GM19452 (cell line): ENCODE results near the gene EPHA3.
"Not testable (repeated sequence)": the region's sequence is repeated elsewhere in the genome, so short reads cannot be mapped to it uniquely, and the experiment has no call there.

Experiments used
- ATAC-seq: cut with Tn5 transposase; IDR thresholded peaks from one replicate; pipeline ENCODE4 v1.9.1; 2021; ENCODE audit not compliant: unreplicated experiment

EPHA3 gene

DNA sequence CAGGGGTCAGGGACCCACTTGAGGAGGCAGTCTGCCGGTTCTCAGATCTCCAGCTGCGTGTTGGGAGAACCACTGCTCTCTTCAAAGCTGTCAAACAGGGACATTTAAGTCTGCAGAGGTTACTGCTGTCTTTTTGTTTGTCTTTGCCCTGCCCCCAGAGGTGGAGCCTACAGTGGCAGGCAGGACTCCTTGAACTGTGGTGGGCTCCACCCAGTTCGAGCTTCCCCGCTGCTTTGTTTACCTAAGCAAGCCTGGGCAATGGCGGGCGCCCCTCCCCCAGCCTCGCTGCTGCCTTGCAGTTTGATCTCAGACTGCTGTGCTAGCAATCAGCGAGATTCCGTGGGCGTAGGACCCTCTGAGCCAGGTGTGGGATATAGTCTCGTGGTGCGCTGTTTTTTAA lies 243.5 kb downstream of the EPHA3 start:
- not testable (repeated sequence) for ATAC-seq

DNA sequence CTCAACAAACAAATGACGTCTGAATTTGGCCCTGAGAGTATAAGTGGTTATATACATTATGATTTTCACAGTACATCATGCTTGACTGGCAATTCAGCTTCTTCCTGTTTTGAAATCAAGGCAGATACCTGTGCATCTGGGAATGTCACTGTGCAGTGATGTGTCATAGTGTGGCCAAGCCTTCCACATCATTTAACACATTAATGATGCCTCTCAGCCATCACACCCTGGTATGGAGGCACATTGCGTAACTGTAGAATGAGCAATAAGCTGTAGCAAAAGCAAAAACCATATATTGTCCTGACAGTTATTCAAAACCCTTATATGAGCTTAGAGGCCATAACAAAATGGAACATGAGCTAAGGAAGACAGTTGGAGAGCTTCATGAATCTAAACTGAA lies 246.0 kb downstream of the EPHA3 start:
- ATAC-seq = no peak

DNA sequence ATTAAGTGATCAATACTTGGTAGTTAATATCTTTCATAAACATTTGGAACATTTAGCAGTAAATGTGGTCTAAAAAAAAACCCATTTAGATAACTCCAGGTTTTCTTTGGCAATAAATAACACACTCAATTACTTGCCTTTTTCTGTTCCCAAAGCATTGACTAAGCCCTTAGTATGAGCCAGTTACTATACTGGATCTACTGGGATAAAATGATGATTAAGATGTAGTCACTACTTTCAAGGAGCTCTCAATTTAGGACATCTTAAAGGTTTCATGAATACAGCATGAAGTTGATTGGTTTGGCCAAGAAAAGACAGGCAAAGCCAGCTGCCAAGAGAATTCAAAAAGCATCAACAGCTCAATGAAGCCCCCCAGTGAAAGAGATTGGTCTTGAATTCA lies 250.9 kb downstream of the EPHA3 start:
- ATAC-seq = no peak

DNA sequence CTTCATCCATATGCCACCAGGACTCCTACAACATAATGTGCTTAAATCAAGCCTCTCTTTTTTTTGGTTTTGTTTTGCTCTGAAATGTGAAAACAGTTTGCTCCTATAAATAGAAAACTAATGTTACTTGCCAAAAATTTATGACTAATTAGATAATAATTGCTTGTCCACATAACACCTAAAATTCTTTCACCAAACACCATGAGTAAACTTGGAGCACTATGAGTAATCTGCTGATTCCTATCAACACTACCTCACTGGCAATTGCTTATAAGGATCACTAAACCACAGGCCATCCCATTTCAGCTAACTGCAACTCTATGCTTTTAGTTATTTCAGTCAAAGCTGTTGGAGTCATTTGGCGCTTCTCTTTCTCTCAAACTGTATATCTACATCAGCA lies 252.7 kb downstream of the EPHA3 start:
- no peak for ATAC-seq

DNA sequence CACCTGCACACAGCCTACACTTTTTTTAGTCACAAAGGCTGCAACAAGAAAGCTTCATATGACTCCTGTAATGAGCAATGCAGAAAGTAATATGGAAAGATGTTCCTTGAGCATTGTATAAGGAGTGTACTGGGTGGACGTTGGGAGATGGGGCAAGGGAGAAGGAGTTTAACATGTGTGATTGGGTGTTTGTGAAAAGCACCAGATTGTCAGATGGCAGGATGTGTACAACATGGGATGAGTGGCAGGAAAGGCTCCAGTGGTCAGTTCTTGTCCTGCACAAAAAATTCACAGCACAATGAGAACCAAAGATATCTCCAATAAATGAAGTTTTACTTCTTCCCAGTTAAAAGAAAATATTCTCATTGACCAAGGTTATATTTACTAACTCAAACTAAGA lies 255.1 kb downstream of the EPHA3 start:
- no peak for ATAC-seq

DNA sequence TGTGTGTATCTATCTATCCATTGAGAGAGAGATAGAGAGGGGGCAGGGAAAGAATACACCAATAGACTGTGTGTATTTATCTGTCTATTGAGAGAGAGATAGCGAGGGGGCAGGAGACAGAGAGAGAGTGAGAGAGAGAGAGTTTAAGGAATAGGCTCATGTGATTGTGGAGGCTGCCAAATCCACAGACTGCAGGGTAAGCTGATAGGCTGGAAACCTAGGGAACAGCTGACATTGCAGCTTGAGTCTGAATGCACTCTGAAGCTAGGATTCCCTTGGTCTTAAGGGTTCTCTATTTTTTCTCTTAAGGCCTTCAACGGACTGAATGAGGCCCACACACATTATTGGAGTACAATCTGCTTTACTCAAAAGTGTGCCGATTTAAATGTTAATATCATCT lies 255.8 kb downstream of the EPHA3 start:
- no peak for ATAC-seq

DNA sequence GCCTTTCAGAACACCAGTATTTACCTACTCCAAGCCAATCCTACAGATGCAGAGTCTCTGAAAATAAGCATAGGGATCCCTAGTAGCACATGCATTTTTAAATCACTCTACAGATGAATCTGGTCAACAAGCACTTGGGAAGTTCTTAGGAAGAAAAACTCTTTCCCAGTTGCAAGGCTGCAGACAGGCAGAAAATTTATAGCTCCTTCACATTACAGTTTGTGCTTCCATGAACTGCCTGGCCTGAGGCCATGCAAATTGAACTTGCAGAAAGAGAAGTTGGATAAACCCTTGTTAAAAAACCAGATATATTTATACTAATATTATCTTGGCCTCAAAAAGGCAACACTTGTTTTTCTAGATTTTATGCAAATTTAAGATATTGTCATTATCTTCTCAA lies 256.9 kb downstream of the EPHA3 start:
- ATAC-seq = no peak

DNA sequence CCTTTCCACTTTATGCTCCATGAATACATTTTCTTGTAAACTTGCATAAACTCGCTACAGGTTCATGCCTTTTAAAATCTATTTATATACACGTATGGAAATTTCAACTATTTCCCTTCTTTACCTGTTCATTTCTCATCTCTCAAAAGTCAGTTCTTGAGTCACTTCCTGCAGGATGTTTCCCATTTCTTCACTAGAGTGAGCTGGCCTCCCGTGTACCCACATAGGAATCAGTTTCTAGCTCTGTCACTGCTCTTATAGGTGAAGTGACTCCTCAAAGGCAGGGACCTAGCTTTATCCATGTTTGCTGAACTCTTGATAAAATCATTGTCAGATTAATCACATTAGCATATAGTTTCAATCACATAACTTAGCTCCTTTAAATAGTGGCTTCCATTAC lies 259.7 kb downstream of the EPHA3 start:
- ATAC-seq = no peak

DNA sequence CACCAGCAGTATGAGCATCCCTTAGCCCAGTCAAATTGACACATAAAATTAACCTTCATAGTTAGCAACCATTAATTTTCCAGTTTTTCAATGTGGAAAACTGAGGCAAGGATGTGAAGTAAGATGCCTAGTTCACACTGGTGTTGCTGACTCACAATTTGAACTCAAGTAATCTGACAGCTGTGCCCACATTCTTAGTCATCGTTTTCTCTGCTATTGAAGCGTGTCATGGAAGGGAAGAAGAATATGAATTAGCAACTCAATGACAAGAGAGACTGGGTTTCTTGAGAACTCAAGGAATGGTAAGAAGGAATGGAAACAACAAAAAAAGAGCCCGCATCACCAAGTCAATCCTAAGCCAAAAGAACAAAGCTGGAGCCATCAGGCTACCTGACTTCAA lies 261.4 kb downstream of the EPHA3 start:
- ATAC-seq = no peak

DNA sequence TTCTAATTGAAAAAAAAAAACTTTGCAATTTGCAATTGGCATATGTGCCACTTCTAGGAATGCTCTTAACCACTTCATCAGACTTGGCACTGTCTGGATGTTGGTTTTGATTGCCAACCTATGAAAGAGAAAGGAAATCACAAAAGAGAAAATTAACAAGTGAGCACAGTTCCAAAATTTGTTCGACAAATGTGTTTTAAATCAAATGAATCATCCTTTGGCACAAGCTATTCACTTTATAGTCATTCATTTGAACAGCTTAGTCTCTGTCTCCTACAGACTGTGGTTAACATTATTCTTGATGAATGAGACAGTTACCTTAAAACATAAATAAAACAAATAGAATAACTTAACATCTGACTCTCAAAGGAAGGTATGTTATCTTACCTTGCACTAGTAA lies 265.0 kb downstream of the EPHA3 start:
- no peak for ATAC-seq

DNA sequence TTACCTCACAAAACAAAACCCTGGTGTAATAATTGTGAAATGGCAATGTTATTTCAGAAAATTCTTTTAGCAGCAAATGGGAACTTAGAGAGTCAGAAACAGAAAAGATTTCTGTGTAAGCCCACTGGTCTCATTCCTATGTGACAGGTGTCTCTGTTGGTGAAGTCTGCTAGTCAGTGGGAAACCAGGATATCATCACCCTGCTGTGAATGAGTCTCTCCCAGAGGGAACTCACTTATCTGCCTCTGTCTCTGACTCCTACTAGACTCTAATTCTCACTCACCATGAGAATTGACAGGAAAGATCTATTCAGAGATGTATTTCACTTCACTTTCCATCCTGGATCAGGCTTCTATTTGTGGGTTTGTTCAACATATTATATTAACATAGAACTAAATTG lies 266.0 kb downstream of the EPHA3 start:
- no peak for ATAC-seq

DNA sequence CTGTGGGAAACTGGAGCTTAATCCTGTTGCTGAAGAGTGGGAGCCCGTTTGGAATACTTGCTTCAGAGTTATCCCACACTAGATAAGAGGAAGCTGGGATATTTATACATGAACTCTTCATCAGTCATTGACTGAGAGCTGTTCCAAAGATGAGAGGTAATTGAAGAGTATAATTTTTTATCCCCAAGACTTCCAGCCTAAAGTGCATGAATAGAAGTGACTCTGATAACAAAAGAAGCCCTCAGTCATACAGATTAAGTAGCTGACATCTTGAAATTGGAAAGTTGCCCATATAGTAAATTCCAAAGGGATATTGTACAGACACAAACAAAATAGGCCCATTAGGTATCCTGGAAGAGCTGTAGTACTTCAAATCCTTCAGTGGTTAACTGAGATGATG lies 268.0 kb downstream of the EPHA3 start:
- no peak for ATAC-seq

DNA sequence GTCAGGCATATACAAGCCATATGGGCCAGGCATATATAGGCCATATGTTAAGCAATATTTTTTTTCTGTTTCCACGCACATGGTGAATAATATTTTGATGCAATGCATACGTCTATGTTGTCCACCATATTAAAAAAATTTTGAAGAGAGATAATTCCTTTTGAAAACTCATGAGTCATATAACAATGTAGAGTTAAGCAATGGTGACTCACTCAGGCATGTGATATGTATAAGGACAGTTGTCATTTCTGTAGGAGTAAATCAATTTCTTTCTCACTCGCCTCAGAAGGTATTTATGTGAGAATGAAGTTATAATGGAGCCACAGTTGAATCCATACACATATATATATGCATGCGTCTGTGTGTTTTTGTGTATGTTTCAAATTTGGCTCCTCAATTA lies 272.6 kb downstream of the EPHA3 start:
- no peak for ATAC-seq

DNA sequence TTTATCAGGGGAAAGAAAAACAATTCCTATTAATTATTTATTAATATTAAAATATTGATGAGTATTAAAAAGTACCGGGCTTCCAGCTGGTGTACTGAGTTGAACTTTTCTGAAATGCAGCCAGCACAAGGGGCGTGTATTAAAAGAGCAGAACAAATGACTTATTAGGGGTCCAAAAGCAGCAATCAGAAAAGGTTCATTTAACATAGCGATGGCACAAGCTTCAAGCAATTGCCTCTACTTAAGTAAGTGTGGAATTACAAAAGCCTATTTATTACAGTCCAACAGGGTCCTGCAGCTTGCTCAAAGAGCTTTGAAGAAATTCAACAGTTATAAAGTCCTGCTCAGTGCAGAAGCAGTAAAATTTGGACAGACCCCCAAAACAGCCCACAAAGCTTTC lies 285.6 kb downstream of the EPHA3 start:
- ATAC-seq = no peak

DNA sequence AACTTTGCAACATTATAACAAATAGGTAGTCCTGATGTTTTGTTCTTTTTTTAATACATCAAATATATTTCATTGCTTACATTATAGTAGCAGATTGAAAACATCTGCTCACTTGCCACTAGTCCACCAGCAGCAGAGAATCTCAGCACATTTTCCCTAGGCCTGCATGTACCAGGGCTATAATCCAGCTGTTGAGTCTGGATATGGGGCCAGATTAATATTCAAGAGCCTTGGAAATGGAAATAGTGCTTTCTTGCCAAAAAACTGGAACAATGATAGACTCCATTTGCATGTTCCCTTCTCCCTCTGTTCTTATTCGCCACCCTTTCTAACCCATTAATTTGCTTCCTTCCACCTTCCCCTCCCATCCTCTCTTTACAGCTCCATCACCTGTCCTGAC lies 288.0 kb downstream of the EPHA3 start:
- ATAC-seq = no peak

DNA sequence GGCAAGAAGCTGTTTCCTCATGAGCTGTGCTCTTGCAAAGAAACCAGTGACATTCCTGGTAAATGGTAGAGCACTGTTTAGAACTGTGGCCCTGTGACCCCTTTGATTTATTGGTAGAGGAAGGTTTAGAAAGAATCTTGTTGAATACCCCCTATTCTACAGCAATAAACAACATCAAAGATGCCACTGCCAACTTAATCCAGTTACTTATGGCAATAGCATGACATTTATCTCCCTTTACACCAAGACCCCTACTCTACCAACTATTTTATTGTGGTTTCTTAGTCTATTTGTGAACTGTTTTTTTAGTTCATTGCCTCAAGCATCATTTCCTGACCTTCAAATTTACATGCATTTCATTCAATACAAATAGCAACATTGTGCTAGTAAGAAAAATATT lies 288.6 kb downstream of the EPHA3 start:
- ATAC-seq = no peak

DNA sequence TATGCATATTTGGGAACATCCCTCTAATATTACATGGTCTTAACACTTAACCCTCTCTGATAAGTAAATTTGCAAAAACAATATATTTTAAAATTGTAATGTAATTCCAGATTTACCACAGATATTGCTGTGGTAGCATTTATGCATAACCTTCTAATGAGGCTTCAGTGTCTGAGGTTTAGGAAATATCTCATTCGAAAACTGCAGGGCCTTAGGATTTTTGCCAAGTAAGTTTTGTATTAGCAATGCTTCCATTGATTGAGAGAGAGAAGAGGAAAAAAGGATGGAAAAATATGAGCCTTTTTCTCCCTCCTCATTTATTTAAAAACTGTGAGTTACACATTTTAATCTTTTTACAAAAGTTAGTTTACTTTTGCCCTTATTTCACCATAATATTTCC lies 294.6 kb downstream of the EPHA3 start:
- ATAC-seq = no peak

DNA sequence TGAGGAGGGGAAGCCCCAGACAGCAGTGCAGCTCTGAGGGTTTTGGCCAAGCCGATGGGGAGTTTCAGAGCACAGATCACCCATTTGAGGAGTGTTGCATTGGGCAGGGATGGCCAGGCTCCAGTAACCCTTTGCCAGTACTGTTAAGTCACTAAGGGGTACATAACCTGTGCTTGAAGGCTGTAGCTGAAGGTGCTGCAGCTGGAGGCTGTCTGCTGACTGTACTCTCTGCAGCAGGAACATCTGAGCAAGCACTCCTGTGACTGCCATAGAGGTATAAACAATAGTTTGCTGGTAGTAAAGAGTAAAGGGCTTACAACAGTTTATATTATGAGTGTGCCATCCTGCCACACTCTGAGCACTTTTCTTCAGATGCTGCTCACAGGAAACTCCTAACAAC lies 297.8 kb downstream of the EPHA3 start:
- ATAC-seq = no peak

DNA sequence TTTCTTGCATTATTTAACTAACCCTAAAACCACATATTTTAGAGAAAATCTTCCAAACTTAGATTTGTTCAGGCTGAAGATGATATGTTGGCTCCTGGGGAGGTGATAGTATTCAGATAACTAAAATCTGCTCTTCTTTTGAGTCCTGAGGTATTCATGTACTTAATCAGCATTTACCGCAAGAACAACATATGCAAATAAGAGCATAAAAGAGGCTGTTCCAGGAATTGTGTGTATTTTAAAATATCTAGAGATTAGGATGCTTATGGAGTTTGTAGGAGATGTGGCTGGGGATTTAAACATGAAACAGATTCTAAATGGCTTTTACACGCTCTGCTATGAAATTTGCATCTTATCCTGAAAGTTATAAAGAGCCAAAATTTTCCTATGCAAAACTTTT lies 298.2 kb downstream of the EPHA3 start:
- no peak for ATAC-seq

DNA sequence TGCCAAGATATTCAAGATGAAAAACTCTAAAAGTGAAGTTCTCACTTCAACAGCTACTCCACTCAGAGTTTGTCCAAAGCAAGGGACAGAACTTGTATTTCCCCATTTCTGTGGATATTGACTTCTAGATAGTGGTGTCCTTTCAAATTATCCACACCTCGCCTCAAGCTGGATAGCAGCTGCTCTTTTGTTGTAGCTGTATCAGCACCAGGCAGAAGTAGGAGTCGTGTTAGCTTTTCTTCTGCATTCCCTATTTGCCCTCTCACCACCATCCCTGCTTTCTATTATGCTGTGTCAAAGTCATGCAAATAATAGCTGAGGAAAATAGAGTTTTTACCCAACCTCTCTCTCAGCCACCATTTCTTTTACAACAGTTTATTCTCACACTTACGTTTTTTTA lies 303.8 kb downstream of the EPHA3 start:
- ATAC-seq = no peak

DNA sequence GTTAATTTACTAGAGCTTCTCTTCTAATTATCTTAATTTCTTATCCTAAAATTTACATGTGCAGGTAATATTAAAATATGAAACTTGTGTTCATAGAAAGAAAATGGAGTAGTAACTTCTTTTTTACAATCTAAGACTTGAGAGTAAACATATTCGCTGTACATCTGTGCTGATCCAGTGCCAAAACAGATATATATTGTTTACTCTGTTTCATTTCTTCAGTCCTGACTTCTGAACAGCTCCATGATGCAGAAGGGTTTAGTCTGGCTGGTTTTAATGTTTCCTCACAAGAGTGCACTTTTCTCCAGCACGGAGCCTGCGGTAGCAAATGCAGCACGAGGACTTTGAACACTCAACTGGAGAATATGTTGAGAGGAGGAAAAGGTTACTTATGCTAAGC lies 306.8 kb downstream of the EPHA3 start:
- no peak for ATAC-seq

DNA sequence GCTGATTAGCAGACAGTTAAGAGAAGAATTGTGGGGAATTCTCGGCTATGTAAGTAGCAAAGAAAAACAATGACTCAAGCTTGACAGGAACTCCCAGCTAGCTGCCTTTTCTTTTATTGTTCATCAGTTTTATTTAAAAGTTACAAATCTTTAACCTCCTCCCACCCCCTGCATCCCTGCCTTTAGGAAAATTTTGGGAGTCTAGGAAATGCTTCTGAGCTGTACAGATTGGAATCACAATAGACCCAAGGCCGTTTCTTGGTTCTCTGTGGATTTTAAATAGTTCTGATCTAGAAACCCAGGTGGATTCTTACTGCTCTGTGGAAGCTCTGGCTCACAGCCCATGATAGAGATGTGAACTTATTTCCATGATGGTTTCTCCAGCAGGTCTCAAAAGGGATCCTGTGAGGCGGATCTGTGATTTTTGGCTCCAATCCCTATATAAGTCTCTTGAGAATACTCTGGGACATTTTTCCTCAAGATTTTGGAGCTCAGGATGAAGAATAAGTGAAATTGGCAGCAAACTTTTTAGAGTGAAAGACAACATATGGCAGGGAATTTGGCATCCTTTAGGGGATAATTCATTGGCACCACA lies 312.3 kb downstream of the EPHA3 start:
- ATAC-seq = no peak

DNA sequence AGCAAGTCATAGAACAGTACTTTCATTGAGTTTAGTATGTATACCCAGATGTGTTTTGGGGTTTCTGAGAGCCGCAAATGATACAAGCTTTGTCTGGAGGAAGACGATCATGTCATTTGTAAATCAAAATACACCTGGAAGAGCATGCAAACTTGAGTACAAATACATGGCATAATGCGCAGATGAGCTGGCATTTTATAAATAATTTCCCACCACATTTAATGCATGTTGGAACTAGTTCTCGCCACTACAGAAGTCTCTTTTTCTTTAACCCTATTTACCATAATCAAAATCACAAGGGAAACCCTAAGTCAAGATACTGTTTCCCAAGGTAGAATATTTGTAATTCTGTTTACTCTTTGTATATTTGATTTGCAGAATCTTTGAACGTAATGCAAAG lies 318.6 kb downstream of the EPHA3 start:
- ATAC-seq = no peak
